Stimulated activated CD8-positive, alpha-beta memory T cell treated with anti-CD3 and anti-CD28 coated beads, Interleukin-12 subunit alpha, Interleukin-12 subunit beta, amount 100 ng/mL, for 1 hour (primary cell): ENCODE data around the gene GPS1.
A peak's percentile ranks its signal among the peaks of the same experiment; 100 is the strongest.

ENCODE experiments used
- DNase-seq: peaks from one replicate; pipeline ENCODE4 v3.0.0-alpha.2; 2020; ENCODE audit warnings: low read depth

Gene GPS1

GRCh38 chr17:82014971-82015310 is 36.8 kb upstream of the GPS1 start:
- no peak for DNase-seq

- DNase-seq, result no peak
Observed at GRCh38 chr17:82015311-82015971, 36.3 kb upstream of the GPS1 start.

GRCh38 chr17:82016061-82016874 is 35.4 kb upstream of the GPS1 start:
- no peak for DNase-seq

- no peak for DNase-seq
Observed at GRCh38 chr17:82016875-82017459, 34.7 kb upstream of the GPS1 start.

- DNase-seq, result no peak
Observed at GRCh38 chr17:82017612-82018151, 34.0 kb upstream of the GPS1 start.

GRCh38 chr17:82018152-82018988 is 33.3 kb upstream of the GPS1 start:
- no peak for DNase-seq

GRCh38 chr17:82018989-82019689 is 32.6 kb upstream of the GPS1 start:
- DNase-seq, result no peak

GRCh38 chr17:82019690-82020571 is 31.8 kb upstream of the GPS1 start:
- peak; percentile 40 for DNase-seq

- DNase-seq, result no peak
Observed at GRCh38 chr17:82020572-82021106, 31.1 kb upstream of the GPS1 start.

- DNase-seq, result no peak
Observed at GRCh38 chr17:82021107-82021899, 30.4 kb upstream of the GPS1 start.

GRCh38 chr17:82021900-82022309 is 29.8 kb upstream of the GPS1 start:
- no peak for DNase-seq

- no peak for DNase-seq
Observed at GRCh38 chr17:82022310-82022980, 29.3 kb upstream of the GPS1 start, which contains the start of gene CENPX. TSS of gene CENPX (minus strand) at chr17:82022878. CDS start at chr17:82022861, 17 bp downstream.

- DNase-seq, result peak; percentile 99
Observed at GRCh38 chr17:82022981-82023446, 28.7 kb upstream of the GPS1 start, which contains the start of gene LRRC45. TSS of gene LRRC45 (plus strand) at chr17:82023305. CDS start at chr17:82023644, 339 bp downstream.

GRCh38 chr17:82023447-82024241 is 28.1 kb upstream of the GPS1 start:
- DNase-seq, result no peak

GRCh38 chr17:82024859-82025258 is 26.8 kb upstream of the GPS1 start:
- no peak for DNase-seq

GRCh38 chr17:82025401-82026107 is 26.1 kb upstream of the GPS1 start:
- no peak for DNase-seq

- no peak for DNase-seq
Observed at GRCh38 chr17:82028246-82028645, 23.5 kb upstream of the GPS1 start.
